Measurements from ENCODE around the gene AKT1. TPM values are rescaled to one million over a fixed set of nuclear protein-coding genes. Genes with fewer than 3 reads are reported as not detected.
A peak's percentile ranks its signal among the peaks of the same experiment; 100 is the strongest.

The AKT1 gene
- total RNA-seq, 4 donors from 2014 or later: 134 to 283 (median 143) TPM

- H3K36me3 ChIP-seq: no peaks in the 10 kb centered on the region
- no peak for TF ChIP-seq POLR2AphosphoS5 (IDR thresholded peaks at IDR 0.05)
- no peak for TF ChIP-seq POLR2A (IDR thresholded peaks at IDR 0.05)
- TF ChIP-seq CTCF (IDR thresholded peaks at IDR 0.05): no peak
- no peak for TF ChIP-seq EP300 (IDR thresholded peaks at IDR 0.05)
- H3K4me1 ChIP-seq: peaks cover 3 to 83% (median 32%) of the 10 kb centered on the region in 3 donors
- no peak for ATAC-seq
- H3K27ac ChIP-seq: peak overlapping the region in 3 of 4 donors; percentile 89 to 98 (median 91)
- H3K27me3 ChIP-seq: no peaks in the 10 kb centered on the region
- no peaks in the 10 kb centered on the region for H3K9me3 ChIP-seq
- 65 to 86% methylated on average over 6 to 12 of the region's 16 CpGs for WGBS, 2 donors (ENCODE audit: low coverage in 1 of 2)
- no peak overlapping the region for H3K4me3 ChIP-seq
Observed at GRCh38 chr14:104798300-104799243, 3.0 kb upstream of the AKT1 start.

GRCh38 chr14:104797115-104798044 lies 1.8 kb upstream of the AKT1 start:
- Histone ChIP-seq H3K27me3 (no peaks in the 10 kb centered on the region), H3K4me3 (no peak overlapping the region), H3K36me3 (peaks cover 0 to 4% of the 10 kb centered on the region in 2 donors), H3K4me1 (peaks cover 3 to 83% (median 44%) of the 10 kb centered on the region in 3 donors), H3K27ac (peak overlapping the region in 3 of 4 donors; percentile 89 to 98 (median 91)), H3K9me3 (no peaks in the 10 kb centered on the region)
- TF ChIP-seq CTCF (IDR thresholded peaks at IDR 0.05) (no peak), EP300 (IDR thresholded peaks at IDR 0.05) (no peak), POLR2AphosphoS5 (IDR thresholded peaks at IDR 0.05) (no peak), POLR2A (IDR thresholded peaks at IDR 0.05) (no peak)
- no peak for ATAC-seq
- 60 to 83% methylated on average over 1 of the region's 18 CpGs for WGBS, 2 donors (ENCODE audit: low coverage in 1 of 2)

GRCh38 chr14:104796687-104797081 lies 1.1 kb upstream of the AKT1 start:
- Histone ChIP-seq H3K27ac (peak overlapping the region in 3 of 4 donors; percentile 89 to 98 (median 91)), H3K36me3 (peaks cover 0 to 11% of the 10 kb centered on the region in 2 donors), H3K9me3 (no peaks in the 10 kb centered on the region), H3K27me3 (no peaks in the 10 kb centered on the region), H3K4me3 (no peak overlapping the region), H3K4me1 (peaks cover 3 to 83% (median 42%) of the 10 kb centered on the region in 3 donors)
- ATAC-seq: no peak
- no CpG with 5 or more reads among the region's 6 CpGs for WGBS, 2 donors (ENCODE audit: low coverage in 1 of 2)
- no peak for TF ChIP-seq CTCF (IDR thresholded peaks at IDR 0.05)
- no peak for TF ChIP-seq POLR2A (IDR thresholded peaks at IDR 0.05)
- TF ChIP-seq EP300 (IDR thresholded peaks at IDR 0.05): no peak
- no peak for TF ChIP-seq POLR2AphosphoS5 (IDR thresholded peaks at IDR 0.05)

- TF ChIP-seq POLR2A (IDR thresholded peaks at IDR 0.05): peak; percentile 81
- TF ChIP-seq EP300 (IDR thresholded peaks at IDR 0.05): no peak
- peaks cover 0 to 17% of the 10 kb centered on the region in 2 donors for H3K36me3 ChIP-seq
- peaks cover 3 to 83% (median 36%) of the 10 kb centered on the region in 3 donors for H3K4me1 ChIP-seq
- H3K27ac ChIP-seq: peak overlapping the region; percentile 43 to 98 (median 90)
- H3K27me3 ChIP-seq: no peaks in the 10 kb centered on the region
- peak overlapping the region; percentile 34 to 92 for H3K4me3 ChIP-seq
- WGBS, 2 donors (ENCODE audit: low coverage in 1 of 2): 0% methylated on average over 1 of the region's 55 CpGs; no CpG with 5 or more reads in 1 of the 2 donors
- peak; percentile 73 for ATAC-seq
- H3K9me3 ChIP-seq: no peaks in the 10 kb centered on the region
Observed at GRCh38 chr14:104795781-104796686, 486 bp upstream of the AKT1 start.

Data from gastroesophageal sphincter (tissue), 4 donors.